Measurements from ENCODE around the gene PRDM1. TPM values are rescaled to one million over a fixed set of nuclear protein-coding genes. Genes with fewer than 3 reads are reported as not detected.

PRDM1 gene
- total and polyA plus RNA-seq, 10 donors: 2.2 to 63.7 (median 42.3) TPM

DNA sequence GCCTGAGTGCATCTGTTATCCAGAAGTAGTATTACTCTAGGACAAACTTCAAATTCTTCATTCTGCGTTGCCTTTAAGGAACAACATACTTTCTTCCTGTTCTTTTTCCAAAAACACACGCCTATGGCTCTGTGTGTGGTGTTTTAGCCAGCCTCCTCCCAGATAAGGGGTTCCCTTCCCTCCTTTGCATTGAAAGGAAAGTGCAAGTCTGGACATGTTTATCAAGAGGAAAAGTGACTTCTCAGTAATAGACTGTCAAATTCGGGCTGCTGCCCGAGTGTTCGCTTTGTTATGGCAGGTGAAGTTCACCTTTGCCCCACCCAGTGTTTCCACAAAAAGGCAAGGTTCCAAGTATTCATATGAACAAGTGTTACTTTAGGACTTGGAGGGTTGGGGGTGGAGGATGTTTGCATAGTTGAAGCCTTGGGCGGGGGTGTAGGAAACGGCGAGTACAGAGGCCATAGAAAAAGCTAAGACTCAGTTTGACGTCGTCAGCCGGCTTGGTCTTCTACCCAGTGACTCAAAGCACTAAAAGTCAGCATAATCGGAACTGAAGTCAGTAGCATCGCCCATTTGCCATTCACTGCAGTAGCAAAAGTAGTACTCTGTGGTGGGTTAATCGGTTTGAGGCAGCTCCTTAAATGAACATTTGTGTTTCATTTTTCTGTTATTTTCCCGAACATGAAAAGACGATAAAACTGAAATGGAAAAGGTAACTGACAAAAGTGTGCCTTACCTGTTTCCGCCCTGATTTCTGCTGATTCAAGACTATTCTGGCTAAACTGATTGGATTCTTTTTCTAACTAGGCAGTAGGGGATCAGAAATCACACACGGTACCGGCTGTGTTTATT lies 12.5 kb downstream of the PRDM1 start:
- H3K4me3 ChIP-seq: peak overlapping the region; percentile 29 to 72 (median 46)
- H3K27me3 ChIP-seq (replicated peaks in 1 of 7): no peaks in the 10 kb centered on the region
- DNase-seq: peak; percentile 84
- peak overlapping the region; percentile 85 to 96 (median 94) for H3K27ac ChIP-seq
- 32 to 51% (median 45%) methylated on average over 19 of the region's 19 CpGs for whole genome bisulfite sequencing, 5 donors
- TF ChIP-seq POLR2AphosphoS5 (IDR thresholded peaks at IDR 0.05) (peak in 2 of 3 donors; percentile 7 to 95), POLR2A (IDR thresholded peaks at IDR 0.05) (peak in 2 of 3 donors; percentile 46 to 58)
- TF ChIP-seq, protein P1, sequence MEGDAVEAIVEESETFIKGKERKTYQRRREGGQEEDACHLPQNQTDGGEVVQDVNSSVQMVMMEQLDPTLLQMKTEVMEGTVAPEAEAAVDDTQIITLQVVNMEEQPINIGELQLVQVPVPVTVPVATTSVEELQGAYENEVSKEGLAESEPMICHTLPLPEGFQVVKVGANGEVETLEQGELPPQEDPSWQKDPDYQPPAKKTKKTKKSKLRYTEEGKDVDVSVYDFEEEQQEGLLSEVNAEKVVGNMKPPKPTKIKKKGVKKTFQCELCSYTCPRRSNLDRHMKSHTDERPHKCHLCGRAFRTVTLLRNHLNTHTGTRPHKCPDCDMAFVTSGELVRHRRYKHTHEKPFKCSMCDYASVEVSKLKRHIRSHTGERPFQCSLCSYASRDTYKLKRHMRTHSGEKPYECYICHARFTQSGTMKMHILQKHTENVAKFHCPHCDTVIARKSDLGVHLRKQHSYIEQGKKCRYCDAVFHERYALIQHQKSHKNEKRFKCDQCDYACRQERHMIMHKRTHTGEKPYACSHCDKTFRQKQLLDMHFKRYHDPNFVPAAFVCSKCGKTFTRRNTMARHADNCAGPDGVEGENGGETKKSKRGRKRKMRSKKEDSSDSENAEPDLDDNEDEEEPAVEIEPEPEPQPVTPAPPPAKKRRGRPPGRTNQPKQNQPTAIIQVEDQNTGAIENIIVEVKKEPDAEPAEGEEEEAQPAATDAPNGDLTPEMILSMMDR (IDR thresholded peaks at IDR 0.05 in 8 of 11, conservative IDR thresholded peaks at IDR 0.05 in 3 of 11): no peak
- intact Hi-C loops (cut with DNase I; ENCODE audit: low total_unique reads): no loop called here
- peaks cover 0 to 35% (median 0%) of the 10 kb centered on the region in 6 donors for H3K36me3 ChIP-seq
- H3K4me1 ChIP-seq: peaks cover 10 to 88% (median 56%) of the 10 kb centered on the region in 6 donors
- no peaks in the 10 kb centered on the region for H3K9me3 ChIP-seq

DNA sequence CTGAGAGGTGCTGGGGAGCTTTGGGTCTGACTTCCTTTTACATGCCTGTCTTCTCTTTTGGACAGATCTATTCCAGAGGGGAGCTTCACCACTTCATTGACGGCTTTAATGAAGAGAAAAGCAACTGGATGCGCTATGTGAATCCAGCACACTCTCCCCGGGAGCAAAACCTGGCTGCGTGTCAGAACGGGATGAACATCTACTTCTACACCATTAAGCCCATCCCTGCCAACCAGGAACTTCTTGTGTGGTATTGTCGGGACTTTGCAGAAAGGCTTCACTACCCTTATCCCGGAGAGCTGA lies 13.1 kb downstream of the PRDM1 start:
- TF ChIP-seq POLR2AphosphoS5 (IDR thresholded peaks at IDR 0.05) (no peak), POLR2A (IDR thresholded peaks at IDR 0.05) (no peak)
- TF ChIP-seq, protein P1 (IDR thresholded peaks at IDR 0.05 in 8 of 11, conservative IDR thresholded peaks at IDR 0.05 in 3 of 11): no peak
- Histone ChIP-seq H3K4me1 (peaks cover 15 to 88% (median 56%) of the 10 kb centered on the region in 6 donors), H3K9me3 (no peaks in the 10 kb centered on the region), H3K36me3 (peaks cover 0 to 38% (median under 1%) of the 10 kb centered on the region in 6 donors), H3K4me3 (peak overlapping the region; percentile 29 to 72 (median 46)), H3K27ac (peak overlapping the region; percentile 85 to 96 (median 94)), H3K27me3 (replicated peaks in 1 of 7) (no peaks in the 10 kb centered on the region)
- WGBS, 5 donors: 72 to 86% (median 81%) methylated on average over 7 of the region's 7 CpGs
- no peak for DNase-seq
- intact Hi-C loops (cut with DNase I; ENCODE audit: low total_unique reads): no loop called here

DNA sequence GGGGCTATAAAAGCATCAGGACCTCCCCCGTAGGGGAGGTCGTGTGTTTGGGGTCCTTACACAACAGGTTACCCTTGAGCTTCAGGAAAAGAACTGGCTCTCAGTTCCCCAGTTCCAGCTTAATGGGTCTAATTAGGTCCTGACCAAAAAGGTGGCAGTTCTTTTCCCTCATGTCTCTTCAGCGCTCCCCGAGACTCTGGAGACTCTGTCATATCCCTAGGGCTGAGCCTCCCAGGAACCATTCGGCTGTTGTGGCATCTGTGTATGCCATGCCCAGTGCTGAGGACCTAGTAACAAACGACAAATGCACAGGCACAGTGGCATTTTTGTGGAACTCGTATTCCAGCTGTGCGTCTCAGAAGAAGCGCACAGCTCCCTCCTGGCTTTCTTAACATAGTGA lies 14.6 kb downstream of the PRDM1 start:
- no peak for DNase-seq
- TF ChIP-seq, protein P1 (IDR thresholded peaks at IDR 0.05 in 8 of 11, conservative IDR thresholded peaks at IDR 0.05 in 3 of 11): no peak
- no peak for TF ChIP-seq POLR2A (IDR thresholded peaks at IDR 0.05)
- peak in 1 of 3 donors; percentile 47 for TF ChIP-seq POLR2AphosphoS5 (IDR thresholded peaks at IDR 0.05)
- 85 to 92% (median 87%) methylated on average over 9 of the region's 9 CpGs for WGBS, 5 donors
- Histone ChIP-seq H3K9me3 (no peaks in the 10 kb centered on the region), H3K27me3 (replicated peaks in 1 of 7) (no peaks in the 10 kb centered on the region), H3K4me3 (peak overlapping the region in 6 of 8 donors; percentile 23 to 72 (median 46)), H3K36me3 (peaks cover 0 to 50% (median 14%) of the 10 kb centered on the region in 6 donors), H3K27ac (peak overlapping the region in 7 of 8 donors; percentile 85 to 96 (median 94)), H3K4me1 (peaks cover 15 to 88% (median 55%) of the 10 kb centered on the region in 6 donors)
- intact Hi-C loops (cut with DNase I; ENCODE audit: low total_unique reads): loop anchor here (10.0 kb wide), 1 partner anchor 124 kb away; no protein-coding TSS in a partner anchor

DNA sequence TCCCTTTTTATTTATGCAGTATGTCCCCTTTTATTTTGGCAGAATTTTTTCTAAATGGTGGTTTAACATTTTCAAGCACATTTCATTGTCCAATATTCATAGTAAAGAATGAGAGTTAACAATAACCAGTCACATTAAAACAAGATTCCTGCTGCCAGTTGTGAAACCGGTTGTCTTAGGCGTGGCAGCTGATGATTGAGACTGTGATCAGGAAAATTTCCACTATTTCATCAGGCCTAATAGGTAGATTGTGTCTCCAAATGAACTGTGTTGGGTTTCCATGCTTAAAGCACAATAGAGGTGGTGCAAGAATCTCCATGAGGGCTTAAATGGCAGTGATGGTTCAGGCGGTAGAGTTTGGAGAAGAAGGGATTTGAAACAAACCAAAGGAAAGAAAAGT lies 15.3 kb downstream of the PRDM1 start:
- peaks cover 15 to 88% (median 52%) of the 10 kb centered on the region in 6 donors for H3K4me1 ChIP-seq
- peaks cover 0 to 50% (median 20%) of the 10 kb centered on the region in 6 donors for H3K36me3 ChIP-seq
- peak overlapping the region in 6 of 8 donors; percentile 10 to 72 (median 46) for H3K4me3 ChIP-seq
- intact Hi-C loops (cut with DNase I; ENCODE audit: low total_unique reads): loop anchor here (10.0 kb wide), 1 partner anchor 123 kb away; no protein-coding TSS in a partner anchor
- H3K27ac ChIP-seq: peak overlapping the region in 5 of 8 donors; percentile 23 to 96 (median 95)
- H3K27me3 ChIP-seq (replicated peaks in 1 of 7): no peaks in the 10 kb centered on the region
- 82 to 95% (median 90%) methylated on average over 3 of the region's 3 CpGs for WGBS, 5 donors
- no peak for DNase-seq
- H3K9me3 ChIP-seq: no peaks in the 10 kb centered on the region
- TF ChIP-seq POLR2AphosphoS5 (IDR thresholded peaks at IDR 0.05) (no peak), POLR2A (IDR thresholded peaks at IDR 0.05) (no peak)
- TF ChIP-seq, protein P1 (IDR thresholded peaks at IDR 0.05 in 8 of 11, conservative IDR thresholded peaks at IDR 0.05 in 3 of 11): no peak
